ENCODE results near the gene SAP30L.

Gene SAP30L

DNA sequence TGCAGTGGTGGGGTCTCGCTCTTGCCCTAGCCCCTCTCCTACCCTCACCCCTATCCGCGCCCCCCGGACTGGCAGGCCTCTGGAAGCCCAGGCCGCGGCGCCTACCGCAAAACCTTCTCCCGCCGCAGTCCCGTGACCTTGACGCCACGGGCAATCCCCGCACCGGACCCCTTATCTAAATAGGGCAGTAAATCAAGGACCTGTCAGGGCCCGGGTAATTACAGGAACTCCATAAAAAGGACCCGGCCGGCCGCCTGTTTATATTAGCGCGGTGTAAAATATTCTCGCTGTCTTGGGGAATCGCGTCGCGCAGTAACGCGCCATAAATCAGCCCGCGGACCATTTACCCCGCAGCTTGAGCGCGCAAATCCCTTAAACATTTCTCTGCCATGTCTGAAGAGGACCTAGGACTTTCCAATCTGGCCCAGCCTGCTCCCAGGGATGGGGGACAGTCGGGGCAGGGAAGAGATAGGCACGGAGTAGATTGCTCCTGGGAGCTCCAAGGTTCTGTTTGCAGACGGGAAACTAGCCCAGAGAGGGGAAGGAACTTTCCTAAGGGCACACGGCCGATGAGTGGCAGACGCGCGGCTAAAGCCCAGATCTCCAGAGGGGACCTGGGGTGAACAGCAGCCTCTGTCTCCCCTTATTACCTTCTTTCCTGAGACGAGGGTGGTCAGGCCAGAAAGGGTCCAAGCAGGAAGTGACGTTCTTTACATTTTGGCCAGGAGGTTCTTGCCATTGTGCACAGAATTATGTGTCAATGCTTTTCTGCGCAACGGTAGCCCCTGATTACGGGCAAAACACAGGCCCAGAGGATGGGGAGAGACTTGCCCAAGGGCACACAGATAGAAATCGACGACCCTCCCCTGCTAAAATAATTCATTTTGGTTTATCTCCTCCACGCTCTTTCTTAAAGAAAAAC, 37.0 kb downstream of the SAP30L start:
- no peak for DNase-seq

DNA sequence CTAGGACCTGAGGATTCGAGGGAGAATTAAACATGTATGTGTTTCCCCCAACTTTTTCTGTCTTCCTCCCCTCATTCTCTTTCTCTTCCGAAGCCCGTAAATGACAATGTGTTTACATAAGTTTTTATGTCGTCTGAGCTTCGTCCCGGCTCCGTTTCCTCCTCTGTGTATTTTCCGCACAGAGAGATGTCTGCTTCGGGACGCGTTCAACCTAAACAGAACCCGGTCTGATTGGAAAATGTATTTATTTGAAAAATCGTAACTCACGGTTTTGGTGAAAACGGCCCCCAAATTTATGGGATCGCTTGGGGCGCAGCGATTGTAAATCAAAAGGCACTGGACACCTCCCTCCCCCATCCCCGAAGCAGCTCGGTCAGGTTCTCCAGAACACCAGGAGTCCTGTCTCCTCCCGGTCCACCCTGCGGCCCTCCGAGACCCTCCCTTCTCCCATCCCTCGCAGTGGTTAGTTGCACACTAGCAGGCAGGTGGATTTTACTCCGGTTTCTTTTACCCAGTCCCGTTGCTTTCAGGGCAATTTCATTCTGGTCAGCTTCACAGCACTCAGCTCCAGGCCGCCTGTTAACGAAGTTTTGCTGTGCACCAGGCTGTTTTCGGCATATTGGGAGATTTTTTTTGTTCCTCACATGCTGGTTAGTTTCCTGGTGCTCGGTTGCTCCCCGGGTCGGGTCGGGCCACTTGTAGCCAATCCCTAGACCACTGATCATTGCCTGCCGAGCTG, 38.0 kb downstream of the SAP30L start:
- no peak for DNase-seq

DNA sequence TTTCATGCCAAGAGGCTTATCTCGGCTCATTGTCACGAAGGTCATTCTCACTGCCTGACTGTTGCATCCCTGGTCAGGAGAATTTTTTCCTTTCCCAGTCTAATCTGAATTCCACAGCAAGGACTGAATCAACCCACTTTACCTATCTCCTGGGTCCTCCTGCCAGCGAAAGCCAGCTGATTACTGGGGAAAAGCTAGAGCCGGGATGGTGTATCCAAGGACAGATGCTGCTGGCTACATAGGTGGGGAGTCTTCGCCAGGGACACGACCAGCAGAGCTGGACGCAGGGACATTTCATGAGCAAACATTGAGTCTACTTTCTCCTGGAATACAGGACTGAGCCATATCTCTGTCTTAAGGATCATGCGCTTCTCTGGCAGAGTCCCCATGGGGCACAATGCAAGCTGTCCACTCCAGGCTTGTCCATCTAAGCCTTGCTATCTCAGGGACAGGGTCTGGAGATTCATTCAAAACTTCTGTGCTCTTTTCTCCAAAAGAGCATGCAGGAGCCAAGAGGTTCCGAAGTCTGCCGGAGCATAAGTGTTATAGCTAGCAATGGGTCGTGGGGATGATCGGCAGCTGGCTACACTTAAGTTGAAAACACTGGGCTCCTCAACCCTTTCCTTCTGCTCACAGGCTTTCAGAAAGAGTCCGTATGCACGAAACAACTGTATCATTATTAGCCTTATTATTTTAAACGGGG, 38.7 kb downstream of the SAP30L start:
- no peak for DNase-seq

DNA sequence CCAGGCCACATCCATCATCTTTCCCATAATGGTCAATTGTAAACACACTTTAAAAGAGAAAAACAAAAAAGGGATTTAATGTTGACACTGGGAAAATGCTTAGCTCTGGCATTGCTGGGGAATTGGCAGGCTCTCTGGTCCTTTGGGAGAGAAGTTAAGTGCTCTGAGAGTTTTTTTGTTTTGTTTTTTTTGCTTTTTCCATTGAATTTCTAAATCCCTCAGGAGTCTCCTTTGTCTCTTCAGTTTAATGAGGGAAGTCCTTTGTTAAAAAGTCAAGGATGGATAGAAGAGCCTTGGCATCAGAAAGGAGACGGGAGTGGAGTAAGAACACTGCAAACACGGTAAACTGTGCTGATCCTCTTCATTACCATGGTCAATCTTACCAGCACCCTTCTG, 39.3 kb downstream of the SAP30L start:
- DNase-seq: no peak

DNA sequence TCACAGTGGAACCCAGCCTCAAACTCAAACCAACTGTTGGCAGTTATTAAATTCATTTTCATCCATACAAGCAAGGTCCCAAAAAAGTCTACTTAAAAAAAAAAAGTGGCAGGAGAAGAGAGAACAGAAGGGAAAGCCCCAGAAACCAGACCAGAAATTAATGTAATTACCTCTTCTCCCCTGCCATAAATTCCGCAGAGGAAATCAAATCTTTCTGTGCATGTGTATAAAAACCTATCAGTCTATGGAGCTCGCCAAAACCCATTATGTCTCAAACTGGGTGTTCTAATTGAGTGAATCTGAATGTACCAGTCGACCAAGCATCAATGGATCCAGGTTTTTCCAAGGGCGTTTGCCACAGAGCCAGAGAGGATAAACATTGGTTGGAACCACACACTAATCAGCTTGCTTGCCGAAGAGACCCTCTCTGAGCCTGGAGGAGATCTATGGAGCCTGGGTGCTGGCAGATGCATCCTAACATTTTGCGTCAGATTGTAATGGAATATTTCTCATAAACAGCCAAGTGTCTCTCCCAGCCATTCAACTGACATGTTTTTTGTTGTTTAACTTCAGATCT, 40.1 kb downstream of the SAP30L start:
- DNase-seq: no peak

DNA sequence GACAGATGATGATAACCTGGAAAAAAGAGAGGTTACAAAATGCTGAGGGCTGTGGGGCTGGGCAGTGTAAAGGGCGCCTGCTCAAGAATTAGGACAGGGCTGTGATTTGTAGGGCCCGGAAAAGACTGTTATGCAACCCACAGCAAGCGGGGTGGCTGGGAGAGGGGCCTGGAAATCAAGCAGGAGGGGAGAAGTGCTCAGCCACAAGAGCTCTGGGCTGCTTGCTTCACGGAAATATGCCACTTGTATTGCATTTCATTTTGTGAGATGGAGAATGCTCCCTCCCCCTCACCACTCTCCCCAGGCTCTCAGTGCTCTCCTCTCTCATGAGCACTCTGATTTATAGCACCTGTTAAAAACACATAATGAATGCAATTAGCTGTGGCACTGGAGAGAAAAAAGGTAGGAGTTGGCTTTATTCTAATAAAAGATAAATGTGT, 40.6 kb downstream of the SAP30L start:
- DNase-seq: no peak

DNA sequence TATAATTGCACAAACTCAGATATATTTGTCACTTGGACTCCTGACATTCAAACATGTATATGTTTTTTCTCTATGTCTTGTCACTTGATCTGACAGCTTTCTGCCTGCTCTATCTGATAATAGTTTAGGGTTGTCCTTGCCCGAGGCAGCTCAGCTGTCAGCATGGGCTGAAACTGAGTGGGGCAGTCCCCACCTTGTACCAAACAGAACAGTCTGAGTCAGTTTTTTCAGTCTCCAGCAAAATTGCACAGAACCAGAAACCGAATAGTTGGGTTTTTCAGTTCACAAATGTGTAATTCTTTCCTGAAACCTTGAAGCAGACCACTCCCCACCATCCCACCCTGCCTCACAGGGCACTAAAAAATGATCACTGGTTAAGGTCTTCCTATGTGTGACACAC, 41.7 kb downstream of the SAP30L start:
- DNase-seq: no peak

DNA sequence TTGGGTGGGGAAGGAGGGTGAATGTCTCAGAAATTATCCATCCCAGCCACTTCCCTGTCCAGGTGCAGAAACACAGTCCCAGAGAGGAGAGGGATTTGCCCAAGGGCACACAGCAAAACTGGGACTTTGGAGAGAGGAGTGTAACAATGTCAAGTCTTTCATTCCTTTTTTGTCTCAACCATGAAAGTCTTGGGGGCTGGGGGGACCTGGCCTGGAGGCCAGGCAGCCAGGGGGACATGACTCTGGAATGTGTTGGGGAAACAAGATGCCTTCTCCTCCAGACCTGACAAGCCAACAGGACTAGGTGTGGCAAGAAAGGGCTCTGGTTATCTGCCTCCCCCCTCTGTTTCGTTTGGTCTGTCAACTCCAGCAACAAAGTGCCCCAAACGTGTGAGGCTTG, 46.1 kb downstream of the SAP30L start:
- DNase-seq: no peak

DNA sequence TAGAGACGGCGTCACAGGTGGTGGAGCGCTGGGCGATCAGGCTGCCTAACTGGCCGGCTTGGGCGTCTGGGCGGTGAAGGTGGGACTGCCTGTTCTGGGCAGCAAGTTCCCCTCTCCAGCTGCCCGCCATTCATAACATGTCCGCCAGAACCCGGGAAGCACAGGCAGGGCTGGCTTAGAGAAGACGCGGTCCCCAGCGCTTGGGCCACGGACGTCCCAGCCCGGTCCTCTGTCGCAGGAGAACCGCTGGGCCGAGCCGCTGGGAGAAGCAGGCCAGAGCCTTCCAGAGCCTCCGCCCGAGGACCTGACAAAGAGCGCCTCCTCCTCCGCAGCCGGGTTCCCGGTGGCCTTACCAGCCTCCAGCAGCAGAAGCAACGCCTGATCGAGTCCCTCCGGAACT, 47.5 kb downstream of the SAP30L start:
- no peak for DNase-seq

DNA sequence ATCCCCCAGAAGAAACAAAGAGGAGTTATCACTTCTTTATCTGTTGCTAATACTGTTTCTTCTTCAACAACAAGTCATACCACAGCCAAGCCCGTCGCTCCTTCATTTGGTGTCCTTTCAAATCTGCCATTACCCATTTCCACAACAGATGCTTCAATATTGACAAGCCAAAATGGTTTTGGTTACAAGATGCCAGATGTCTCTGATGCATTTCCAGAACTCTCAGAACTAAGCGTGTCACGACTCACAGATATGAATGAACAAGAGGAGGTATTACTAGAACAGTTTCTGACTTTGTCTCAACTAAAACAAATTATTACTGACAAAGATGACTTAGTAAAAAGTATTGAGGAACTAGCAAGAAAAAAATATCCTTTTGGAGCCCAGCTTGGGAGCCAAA, 48.2 kb downstream of the SAP30L start:
- DNase-seq: no peak

DNA sequence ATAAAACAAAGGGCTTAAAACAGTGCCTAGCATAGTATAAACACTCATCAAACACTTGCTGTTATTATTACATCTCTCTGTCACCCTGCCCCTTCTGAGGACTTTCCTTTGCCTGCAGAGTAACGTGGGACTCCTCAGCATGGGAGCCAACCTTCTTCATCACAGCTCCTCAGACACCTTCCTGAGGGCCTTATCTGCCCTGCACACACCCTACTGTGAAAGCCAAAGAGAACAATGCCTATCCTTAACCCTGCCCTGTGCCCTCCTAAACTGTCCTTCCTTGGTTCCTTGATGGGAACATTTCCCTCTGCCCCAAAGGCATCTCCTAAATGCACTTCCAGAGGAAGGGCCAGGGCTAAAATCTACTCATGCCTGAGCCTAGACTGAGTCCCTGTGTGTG, 52.8 kb downstream of the SAP30L start:
- DNase-seq: no peak

DNA sequence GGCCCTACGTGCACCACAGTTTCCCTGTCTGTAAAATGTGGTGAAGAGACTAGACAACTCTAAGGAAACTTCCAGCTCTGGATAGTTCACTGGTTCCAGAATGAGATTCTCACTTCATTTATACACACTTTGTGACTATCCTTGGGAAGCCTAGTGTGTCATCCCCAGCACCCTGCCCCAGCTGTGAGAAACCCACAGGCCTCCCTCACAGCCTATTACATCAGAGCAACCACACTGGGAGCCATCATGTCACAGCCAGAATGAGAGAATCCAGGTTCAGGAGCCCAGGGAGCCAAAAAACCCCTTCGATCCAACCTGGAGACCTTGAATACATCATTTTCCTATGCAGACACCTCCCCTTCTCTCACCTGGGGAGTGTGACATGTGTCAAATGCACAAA, 53.2 kb downstream of the SAP30L start:
- no peak for DNase-seq

DNA sequence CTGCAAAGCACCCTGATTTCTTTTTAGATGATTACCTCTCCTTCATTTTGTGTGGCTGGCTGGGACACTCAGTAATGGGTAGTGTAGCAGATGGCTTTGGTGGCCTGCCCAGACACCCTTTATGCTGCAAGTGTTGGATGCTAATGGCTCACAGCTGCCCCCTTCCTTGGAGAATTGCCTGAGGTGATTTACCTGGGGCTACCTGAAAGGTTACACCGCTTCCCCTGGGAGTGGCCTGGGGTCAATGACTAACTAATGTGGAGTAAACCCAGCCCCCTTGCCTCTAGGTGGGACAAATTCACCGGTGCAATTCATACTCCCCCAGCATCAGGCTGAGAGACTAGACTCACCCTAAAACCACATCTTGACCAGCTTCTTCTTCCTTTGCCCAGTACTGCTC, 55.8 kb downstream of the SAP30L start:
- no peak for DNase-seq

DNA sequence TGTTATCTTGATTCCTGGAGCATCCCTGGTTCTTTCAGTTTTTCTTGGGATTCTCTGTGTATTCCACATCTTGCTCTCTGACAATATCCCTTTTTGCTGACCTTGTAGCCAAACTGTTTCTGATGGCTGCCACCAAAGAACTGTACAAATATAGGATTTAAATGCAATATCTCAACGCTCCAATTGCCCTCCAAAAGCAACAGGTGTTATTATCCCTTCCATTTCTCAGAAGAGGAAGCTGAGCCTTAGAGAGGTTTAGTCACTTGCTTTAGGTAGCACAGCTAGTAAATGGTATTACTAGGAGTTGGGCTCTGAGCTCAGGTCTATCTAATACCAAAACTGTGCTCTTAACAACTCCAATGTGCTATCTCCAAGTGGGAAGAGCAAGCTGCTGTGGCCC, 56.4 kb downstream of the SAP30L start:
- DNase-seq: no peak

DNA sequence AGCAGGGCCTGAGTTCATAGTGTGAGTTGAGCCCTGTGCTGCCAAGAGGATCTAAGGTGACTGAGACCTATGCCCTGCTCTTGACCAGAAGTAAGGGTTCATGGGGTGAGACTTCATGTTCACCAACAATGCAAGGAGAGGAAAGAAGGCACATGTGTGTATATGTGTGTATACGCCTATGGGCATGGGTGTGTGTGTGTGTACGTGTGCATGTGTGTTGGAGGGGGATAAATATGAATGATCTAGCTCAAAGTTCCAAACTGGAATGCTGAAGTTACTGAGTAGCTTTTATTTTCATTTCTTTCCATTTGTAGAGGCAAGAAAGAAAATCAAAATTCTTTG, 57.9 kb downstream of the SAP30L start:
- DNase-seq: no peak

DNA sequence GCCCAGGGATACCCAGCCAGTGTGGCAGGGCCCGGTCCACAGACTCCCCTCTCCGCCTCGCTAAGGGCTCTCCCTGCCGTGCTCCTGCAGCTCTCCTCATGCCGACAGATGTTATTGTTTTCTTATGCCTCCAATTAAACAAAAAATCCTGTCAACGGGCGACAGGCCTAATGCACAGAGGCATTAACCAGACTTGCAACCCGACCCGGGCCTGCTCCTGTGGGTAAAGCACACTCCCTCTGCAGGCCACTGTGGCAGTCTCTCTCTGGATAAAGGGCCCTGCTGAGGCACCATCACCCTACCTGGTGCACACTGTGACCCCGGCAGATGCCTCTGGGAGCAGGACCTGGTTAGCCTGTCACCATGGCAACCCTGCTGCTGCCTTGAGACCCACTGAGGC, 59.8 kb downstream of the SAP30L start:
- DNase-seq: no peak

DNA sequence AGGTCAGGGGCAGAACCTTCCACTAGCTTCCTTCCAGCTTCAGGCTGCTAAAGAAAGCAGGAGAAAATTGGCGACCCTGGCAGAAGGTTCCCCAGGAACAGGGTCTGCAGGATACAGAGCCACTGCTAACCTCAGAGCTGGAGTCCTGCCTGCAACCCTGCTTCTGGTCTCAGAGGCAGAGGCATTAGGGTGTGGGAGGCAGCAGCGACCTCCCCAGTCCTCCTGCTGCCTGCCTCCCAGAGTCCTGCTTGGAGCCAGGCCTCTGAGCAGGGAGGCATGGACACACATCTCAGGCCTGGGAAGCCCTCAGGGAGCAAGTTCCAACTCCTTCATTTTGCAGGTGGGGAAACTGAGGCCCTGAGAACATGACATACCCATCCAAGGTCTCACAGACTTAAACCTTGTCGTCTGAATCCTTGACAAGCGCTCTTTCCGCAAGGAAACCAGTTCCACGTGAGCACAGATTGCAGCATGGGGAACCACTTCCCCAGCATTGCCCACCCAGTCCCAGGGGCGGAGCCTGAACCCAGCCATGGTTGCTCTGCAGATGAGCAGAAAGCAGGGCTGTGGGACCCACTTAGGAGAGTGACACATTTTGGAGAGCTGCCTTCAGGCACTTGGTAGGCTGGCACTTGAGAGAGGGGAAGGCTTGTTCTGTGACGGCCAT, 60.4 kb downstream of the SAP30L start:
- DNase-seq: no peak

DNA sequence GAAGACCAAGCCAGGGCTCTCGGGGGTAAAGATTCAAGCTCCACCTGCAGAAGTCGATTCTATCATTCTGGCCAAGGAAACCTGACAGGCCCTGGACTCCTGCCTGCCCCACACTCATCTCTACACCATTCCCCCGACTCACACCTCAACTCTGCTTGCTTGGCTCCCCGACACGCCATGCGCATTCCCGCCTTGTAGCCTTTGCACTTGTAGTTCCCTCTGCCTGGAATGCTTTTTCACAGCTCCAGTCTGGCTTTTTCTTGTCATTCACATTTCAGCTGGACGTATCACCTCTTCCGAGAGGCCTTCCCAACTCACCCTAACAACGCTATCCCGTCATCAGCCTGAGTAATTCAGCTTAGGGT, 60.9 kb downstream of the SAP30L start:
- no peak for DNase-seq

DNA sequence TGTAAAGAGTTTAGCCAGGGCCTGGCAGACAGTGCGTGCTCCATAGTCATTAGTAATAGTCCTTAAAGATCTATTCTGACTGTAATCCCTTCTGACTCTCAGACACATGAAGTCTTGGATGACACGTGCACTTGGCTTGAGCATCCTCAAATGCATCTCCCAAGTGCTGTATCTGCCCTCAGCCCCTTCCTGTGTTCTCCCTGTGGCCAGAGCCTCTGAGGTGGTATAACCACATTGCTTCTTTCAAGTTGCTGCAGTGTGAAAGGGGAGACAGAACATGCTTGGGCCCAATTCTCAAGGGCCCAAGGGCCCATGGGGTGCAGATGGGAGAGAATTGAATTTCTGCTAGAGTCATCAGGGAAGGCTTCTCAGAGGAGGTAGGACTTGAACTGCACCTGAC, 62.3 kb downstream of the SAP30L start:
- no peak for DNase-seq

DNA sequence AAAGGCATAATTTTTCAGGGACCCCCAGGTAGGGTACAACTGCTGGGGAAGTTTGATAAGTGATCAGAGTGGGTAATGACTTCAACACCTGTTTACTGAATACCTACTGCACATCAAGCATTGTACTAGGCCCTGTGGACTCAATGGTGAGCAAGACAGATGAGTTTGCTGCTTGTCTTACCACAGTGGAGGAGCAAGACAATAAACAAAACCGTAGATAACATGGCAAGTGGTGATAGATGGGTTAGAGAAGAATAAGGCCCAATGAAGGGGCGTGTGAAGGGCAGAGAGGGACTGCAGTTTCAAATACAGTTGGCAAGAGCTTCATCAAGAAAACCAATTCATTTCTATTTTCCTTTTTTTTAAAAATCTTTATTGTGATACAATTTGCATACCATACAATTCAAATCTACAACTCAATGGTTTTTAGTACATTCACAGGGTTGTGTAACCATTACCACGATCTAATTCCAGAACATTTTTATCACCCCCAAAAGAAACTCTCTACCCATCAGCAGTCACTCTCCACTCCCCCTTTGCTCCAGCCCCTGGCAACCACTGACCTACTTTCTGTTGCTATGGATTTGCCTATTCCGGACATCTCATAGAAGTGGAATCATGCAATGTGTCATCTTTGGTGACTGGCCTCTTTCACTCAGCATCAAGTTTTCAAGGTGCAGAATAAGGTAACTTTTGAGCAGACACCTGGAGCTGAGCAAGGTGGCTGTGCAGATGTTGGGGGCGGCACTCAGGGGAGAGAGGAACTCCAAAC, 64.2 kb downstream of the SAP30L start:
- DNase-seq: no peak
